PFSK-1 (cell line): ENCODE results near the gene NPY5R.

ENCODE experiments used
- POLR2AphosphoS5 ChIP-seq: IDR thresholded peaks from 2 replicates; pipeline ENCODE4 v1.6.1; 2012; ENCODE audit warnings: low read depth, mild to moderate bottlenecking, control low read depth, low read length, moderate library complexity
- REST ChIP-seq, 2 experiments: IDR thresholded peaks; 2 replicates each; pipeline versions ENCODE4 v1.6.1 to v1.8.0; 2011 to 2012; ENCODE audit warnings: low read depth in 2 of 2, low read length in 2 of 2, control low read depth in 1 of 2, inconsistent platforms in 1 of 2, mild to moderate bottlenecking in 1 of 2, moderate library complexity in 1 of 2; ENCODE audit not compliant: insufficient read depth in 1 of 2
- SIN3A ChIP-seq: IDR thresholded peaks from 2 replicates; pipeline ENCODE4 v1.6.1; 2012; ENCODE audit warnings: mild to moderate bottlenecking, low read length, moderate library complexity, borderline replicate concordance; ENCODE audit not compliant: insufficient read depth

GRCh38 chr4:163398238-163398637, 54.5 kb downstream of the NPY5R start:
- TF ChIP-seq REST (IDR thresholded peaks at IDR 0.05; ENCODE audit: insufficient read depth in 1 of 2, low read depth in 2 of 2, low read length in 2 of 2) (no peak), POLR2AphosphoS5 (no peak), SIN3A (no peak)
